Epithelial cell of prostate (primary cell): Measurements from ENCODE around the gene ARID3C.

Experiments
- DNase-seq: peaks from one replicate; pipeline ENCODE4 v3.0.0-alpha.2; 2011; ENCODE audit warnings: low read depth, low spot score
- H3K27ac ChIP-seq: fragments of 450-650 bp; 2 replicates; pipeline ENCODE4 v1.5.1; 2017; ENCODE audit warnings: mild to moderate bottlenecking

ARID3C gene

DNA sequence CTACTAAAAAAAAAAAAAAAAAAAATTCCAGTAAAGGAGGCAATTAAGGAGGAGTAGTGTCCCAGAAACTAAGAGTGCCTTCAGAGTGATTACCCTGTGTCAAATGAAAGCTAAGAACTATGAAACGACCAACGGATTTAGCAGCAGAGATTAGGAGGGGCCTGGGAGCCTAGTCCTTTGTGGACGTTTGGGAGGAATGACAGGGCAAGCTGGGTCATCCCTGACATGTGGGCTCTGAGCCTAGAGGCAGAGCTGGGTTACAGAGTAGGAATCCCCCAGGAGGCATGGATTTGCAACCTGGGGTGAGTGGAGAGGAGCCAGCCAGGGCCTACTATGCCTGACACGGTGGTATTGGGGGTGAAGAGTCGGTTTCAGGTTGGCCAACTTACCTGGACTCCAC lies 4.3 kb upstream of the ARID3C start:
- no peak for DNase-seq
- no peak overlapping the region for H3K27ac ChIP-seq

DNA sequence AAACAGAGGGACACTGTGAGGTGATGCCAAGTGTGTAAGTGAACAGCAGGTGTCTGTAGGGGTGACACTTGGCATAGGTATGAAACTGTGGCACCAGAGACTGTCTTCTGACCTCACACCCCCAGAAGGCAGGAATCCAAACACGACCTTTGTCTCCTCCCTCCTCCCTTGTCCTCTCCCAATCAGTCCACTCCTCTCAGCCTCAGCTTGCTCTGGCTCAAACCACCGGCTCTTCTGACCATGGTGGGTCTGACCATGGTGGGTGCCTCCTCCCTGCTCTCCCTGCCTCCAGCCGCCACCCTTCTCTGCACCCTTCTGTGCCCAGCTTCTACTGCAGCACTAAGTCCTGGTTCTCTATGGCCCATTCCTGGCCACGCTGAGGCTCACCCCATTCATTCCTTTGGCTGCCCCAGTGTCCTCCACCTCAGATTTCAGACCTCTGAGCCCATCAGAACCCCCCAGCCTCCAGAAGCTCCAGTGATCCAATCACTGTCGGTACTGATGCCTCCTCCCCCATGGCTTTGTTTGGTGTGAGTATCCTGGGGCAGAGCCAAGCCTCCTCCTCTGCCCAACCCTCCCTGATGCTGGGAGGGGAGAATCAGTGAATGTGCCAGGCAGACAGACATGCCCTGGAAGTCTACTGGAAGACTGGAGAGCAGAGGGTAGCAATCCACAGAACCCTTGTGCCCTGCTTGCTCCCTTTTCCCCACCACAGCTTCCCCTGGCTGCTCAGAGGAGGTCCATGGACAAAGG lies 1.7 kb upstream of the ARID3C start:
- DNase-seq = no peak
- no peak overlapping the region for H3K27ac ChIP-seq

DNA sequence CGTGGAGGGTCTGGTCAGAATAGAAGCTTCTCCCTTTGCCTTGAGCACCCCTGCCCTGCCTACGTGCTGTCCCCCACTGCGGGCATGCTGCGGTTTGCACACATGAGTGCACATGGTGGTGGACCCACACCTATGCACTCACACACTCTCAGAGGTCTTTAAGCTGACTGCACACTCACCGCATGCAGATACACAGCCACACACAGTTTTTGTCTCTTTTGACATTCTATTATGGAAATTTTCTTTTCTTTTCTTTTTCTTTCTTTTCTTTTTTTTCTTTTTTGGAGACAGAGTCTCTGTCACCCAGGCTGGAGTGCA lies 584 bp upstream of the ARID3C start:
- no peak for DNase-seq
- no peak overlapping the region for H3K27ac ChIP-seq

DNA sequence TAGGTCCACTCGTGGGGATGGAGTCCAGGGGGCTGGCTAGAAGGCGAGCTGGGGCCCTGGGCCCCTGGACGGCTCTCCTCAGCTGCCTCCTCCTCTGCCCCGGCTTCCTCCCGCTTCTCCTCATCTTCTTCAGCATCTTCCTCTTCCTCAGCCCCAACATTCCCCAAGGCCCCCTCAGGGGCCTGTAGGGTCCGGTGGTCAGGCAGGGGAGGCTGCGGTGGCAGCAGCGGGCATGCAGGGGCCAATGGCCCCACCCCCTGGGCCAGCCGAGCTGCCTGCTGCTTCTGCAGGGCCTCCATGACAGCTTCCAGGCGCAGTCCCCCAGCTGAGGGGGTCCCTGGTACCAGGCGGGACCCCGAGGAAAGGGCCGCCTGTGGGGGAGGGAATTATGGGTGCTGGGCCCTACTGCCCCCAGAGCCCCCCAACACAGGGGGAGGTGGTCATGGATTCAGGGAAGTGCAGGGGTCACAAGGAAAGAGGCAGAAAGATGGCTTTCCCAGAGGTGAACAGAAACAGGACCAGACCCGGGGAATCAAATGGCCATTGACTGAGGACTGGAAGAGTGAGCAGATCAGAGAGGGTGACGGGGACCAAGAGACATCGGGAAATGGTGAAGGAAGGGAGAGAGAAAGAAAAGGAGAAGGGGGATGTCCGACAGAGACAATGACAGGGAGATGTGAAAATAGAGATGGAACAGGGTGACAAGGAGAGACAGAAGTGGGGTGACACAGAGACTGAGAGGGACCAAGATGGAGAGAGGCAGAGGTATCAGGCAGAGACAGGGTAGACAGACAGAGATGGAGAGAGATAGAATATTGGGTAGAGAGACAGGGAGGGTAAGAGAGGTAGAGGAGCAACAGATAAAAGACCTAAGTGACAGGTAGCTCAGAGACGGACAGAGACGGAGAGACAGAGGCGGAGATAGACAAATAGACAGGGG lies 880 bp downstream of the ARID3C start:
- DNase-seq = no peak
- no peak overlapping the region for H3K27ac ChIP-seq

DNA sequence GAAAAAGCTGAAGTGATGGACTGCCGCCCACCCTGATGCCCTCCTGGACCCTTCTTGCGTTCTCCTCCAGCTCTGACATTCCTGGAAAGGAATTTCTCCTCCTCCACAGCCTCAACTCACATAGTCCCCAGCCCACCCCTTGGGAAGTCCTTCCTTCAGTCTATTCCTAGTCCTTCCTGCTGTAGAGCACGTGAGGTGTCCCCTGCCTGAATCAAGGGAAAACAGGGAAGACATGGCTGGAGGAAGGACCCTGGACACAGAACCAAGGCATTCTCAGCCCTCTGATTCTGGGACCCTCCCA lies 3.7 kb downstream of the ARID3C start:
- H3K27ac ChIP-seq = no peak overlapping the region
- DNase-seq = no peak

DNA sequence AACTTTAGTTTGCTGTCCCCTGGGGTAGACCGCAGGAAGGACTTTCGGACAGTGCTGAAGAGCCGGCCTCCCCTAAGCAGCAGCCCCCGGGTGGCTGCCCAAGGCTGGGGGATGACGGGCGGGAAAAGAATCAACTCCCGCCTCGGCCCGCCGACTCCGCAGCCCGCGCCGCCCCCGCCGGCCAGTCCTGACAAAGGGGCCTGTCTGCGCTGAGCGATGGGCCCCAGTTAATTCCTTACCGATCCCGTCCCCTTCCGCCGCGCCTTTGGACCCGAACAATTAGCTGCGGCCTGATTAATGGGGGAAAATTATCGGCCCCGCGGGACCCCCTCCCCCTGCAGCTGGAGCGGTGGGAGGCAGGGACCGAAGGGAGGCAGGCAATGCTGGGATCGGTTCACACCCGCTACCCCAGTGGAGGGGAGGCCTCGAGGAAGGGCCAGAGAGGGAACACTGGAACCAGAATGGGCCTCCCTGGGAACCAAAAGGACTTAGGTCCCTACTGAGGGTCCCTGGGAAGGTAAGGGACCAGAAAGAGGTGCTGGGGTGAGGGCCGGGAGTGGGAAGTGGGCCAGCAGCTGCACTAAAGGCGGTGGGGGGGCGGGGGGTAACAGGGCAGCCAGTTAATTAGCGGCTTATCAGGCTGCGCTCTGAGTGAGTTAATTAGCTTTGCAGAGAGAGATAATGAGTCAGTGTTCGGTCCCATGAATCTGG lies 4.2 kb downstream of the ARID3C start:
- DNase-seq = no peak
- no peak overlapping the region for H3K27ac ChIP-seq

DNA sequence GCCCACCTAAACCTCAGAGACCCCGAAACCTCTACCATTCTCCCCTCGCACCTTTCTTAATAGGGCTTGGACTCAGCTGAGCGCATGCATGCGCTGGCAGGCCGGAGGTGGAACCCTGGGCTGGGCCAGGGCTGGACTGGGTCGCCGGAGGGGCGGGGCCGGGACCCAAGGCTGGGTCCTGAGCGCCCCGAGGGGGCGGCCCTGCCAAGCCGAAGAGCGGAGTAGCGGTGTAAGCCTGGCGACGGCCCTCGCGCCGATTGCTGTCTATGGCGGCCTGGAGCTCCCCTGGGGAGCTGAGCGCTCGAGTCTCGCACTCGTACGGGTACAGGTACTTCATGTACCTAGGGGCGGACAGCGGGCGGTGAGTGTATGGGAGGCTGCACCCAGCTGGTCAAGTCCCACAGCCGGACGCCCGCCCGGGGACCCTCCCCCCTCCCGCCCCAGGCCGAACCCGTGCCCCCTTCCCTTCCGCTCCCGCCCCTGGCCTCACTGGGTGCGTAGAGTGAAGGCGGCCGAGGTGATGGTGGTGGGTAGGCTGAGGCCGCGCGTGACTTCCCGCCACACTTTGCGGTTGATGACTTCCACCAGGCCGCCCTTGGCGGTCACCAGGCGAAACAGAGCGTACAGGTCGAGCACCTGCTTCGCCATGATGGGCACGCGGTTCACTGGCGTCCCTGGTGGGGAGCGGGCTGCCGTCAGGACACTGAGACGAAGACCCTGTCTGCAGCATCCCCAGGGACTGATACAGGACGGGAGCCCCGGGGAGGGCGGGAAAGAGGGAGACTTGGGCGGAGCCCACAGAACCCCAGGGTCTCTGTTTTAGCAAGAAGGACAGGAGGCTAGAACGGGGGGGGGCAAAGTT lies 5.3 kb downstream of the ARID3C start:
- no peak for DNase-seq

DNA sequence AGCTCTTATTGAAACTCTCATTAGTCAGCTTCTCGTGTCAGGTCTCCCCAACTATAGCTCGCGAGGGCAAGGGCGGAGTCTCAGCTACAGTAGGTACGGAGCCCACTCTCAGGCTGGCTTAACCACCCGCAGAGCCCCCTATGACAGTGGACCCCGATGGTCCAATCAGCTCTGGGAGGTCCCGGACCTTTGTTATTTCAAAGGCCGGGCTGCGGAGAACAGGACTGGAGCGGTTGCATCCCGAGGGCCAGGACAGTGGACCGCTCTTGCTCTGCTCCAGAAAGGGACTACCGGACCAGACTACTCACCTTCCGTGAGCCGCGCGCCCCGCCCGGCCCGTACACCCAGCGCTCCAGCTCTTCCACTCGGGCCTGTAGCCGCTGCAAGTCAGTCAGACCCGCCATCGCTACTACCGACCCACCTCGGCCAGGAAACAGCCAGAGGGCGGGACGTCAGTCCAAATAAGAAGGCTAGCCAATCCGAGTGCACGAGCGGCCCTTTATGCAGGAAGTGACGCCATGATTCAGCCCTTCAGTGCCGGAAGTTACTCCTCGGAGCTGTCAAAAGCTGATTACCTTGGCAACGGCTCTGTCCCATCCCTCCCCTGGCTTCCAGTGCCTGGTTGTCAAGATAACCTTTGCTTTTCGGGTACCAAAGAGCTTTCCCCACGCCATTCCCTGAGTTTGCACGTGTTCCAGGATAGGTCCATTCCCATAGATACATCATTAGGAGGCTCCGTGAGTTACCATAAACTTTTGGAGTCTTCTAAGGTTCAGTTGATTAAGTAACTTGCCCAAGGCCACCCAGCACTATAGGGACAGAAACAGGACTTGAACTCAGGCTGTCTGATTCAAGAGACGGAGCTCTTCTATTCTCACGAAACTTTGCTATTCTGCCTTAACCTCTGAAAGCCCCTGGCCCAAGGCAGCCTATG lies 8.5 kb downstream of the ARID3C start, which contains the start of gene DCTN3:
DCTN3 (minus strand) TSS at position 435 of the 934 bp plus-strand sequence; CDS start at position 404, 31 bp downstream.
- H3K27ac ChIP-seq = no peak within 1 kb of the TSS
- DNase-seq = peak; percentile 60

More for the DNA sequence above, 5.3 kb downstream of the ARID3C start:
- H3K27ac ChIP-seq = no peak overlapping the region

DNA sequence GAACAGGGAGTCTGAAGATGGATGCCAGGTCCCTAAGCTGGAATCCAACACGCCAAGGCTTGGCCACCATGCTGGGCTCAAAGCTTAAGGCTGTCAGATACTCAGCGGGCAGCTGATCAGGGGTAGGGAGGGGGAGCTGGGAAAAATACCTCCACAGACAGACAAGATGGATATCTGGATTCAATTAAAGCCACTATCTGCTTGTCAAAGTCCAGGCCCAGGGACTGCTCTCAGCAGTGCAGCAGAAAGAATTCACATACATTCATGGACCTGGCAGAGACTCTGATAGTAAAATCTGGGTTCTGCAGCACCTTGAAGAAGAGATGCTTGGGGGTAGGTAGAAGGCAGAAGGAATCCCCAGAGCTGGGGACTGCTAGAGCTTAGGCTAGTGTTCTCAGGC lies 13.7 kb downstream of the ARID3C start:
- no peak overlapping the region for H3K27ac ChIP-seq

DNA sequence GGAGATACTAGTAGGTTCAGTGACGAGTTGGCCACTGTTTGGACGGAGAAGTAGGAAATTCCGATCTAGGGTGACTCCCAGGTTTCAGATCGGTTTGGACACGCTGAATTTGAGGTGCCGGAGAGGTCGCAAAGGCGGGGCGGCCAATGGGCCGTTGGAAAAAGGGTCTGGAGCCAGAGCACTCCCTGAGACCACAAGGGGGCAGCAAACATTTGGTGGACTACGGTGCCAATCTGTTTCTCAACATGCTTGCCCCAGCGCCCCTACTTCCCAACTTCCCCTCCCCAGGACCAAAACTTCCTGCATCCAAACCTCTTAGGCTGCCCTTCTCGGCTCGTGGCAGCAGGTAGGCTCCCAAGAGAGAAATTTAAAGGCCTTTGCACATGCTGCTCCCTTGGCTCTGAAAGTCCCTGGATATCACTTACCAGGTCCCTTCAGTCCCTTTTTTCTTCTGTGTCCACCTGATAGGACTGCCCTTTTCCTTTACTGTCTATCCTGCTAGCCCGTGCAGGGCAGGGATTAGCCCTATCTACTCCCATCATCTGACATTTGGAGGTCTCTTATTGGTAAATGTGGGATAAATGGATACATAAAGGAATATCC lies 16.0 kb downstream of the ARID3C start:
- DNase-seq = no peak
- H3K27ac ChIP-seq = peak overlapping the region; percentile 85

More for the DNA sequence above, 13.7 kb downstream of the ARID3C start:
- DNase-seq = no peak

DNA sequence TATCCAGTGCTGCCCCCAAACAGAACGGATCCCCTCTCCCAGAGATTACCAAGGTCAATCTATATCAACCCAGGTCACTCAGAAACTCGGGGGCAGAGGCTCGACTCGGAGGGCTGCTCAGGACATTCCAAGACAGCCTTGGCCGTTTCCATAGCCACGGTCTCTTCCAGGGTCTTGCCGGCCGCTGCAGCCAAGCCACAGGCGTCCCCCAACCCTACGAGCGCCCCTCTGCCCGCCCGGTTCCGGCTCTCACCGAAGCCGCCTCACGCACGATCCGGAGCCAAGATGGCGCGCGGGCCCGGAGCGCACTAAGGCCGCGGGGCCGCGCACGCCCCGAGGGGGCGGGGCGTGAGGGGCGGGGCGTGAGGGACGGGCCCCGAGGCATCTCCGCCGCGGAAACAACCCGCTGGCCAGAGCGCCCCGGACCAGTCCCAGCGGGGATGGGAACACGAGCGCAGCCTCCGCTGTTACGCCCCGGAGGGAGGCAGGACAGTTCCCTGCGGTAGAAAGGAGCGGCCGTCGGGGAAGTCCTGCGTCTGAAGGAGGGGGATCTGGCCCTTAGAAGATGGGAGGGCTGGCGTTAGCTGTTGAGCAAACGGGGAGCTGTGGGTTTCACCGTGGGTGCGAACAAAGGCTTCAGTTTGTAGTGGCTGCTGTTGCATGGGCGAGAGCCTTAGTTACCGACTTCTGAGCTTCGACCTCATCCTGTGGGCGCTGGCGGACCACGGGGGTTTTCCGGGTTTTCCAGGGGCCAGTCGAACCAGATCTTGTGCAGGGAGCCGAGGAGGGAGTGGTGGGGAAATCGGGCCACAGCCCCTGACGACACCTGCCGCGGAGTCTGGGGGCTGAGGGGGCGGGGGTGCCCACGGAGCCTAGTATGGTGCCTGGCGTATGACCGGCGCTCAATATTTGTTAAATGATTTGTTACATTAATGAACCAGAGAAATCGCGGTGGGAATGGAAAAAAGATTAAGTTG lies 16.8 kb downstream of the ARID3C start, which contains the start of gene RPP25L:
RPP25L (minus strand) TSS at position 287 of the 977 bp plus-strand sequence. CDS start 801 bp downstream, outside the sequence.
- H3K27ac ChIP-seq = peak within 1 kb of the TSS; percentile 85
- DNase-seq = no peak

DNA sequence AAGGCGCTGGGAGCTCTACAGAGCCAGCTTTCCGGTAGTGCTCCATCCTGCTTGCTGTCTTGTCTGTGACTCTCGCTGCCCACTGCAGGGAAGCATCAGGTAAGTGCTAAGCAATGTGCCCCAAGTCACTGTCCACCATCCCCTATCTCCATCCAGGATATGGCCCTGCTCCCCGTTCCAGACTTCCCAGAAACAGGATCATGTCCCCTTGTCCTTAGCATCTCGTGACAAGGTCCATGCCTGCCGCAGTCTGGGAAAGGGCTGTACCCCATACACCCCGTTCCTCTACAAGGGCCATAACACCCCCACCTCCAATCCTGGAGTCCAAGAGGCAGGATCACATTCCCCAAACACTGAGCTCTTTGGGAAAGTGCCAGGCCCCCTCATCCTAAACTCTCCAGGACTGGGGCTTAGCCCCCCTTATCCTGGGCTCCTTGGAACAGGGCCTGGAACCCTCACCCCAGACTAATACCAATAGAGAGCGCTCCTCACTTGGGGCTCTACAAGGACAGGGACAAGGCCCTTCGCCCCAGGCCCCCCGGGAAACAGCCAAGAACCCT lies 17.5 kb downstream of the ARID3C start:
- no peak for DNase-seq
- H3K27ac ChIP-seq = peak overlapping the region; percentile 85

DNA sequence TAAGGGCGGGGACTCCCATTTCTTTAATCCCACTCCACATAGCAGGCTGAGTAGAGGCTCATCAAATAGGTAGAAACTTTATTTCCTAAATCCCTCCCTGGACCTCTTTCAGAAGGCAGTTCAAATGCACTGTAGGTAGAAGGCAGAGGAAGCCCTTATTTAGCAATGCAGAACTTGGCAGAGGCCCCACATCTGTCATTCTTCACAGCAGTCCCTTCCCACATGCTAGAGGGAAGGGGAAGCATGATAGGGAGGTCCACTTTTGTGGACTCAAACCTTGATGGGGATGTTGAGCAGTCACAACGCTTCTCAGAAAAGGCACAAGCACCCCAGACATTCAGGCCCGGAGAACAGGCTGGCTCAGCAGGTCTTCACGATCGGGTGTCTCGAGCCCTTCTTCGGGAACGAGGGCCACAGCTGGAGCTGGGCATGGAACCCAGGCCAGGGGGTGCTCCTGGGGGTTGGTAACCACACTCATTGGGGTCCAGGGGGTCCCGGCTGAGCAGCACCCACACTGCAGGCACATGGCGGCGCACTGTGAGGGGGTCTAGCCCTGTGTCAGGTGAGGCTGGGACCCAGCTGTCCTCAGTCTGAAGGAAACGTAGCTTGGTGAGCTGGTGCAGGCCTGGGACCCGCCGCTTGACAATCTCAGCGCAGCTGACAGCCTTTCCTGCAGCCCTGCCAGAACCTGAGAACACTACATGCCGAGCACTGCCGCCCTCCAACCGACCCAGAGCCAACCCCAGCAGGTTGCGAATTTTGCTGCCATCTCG lies 18.2 kb downstream of the ARID3C start:
- no peak overlapping the region for H3K27ac ChIP-seq

DNA sequence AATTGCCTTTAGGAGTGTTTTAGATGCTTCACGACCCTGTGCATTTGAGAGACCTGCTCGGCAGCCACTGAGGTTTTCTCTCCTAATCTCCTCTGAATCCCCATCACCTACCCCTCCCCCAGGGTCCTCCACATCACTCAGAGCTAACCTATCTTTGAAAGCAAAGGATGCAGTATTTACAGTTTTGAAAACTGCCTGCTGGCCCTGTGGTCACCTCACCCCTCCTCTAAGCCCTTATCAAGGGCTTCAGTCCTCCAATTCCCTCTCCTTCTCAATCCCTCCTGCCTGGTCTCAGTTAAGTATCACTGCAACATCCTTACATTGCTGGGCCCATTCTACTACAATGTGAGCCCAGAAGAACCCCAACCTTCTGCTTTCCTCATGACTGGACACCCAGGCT lies 21.5 kb downstream of the ARID3C start:
- DNase-seq = no peak
- H3K27ac ChIP-seq = no peak overlapping the region

More for the DNA sequence above, 18.2 kb downstream of the ARID3C start:
- DNase-seq = no peak

DNA sequence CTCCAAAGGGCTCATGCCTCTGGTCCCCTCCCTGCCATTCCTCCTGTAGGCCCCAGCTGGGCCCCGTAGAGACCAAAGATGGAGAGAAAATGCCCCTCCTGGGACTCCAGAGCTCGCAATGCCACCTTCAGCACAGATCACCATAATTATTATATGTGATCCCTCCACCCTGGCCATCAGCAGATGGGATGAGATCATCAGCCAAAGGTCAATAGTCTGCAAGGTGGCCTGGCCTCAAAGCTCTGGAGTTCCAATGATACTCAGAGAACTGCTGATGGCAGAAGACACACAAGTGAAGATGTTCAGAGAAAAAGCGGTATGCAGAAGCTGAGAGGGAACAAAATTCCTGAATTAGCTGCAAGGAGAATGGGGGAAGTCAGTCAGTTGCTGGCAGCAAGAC lies 22.0 kb downstream of the ARID3C start:
- no peak overlapping the region for H3K27ac ChIP-seq
- DNase-seq = no peak

DNA sequence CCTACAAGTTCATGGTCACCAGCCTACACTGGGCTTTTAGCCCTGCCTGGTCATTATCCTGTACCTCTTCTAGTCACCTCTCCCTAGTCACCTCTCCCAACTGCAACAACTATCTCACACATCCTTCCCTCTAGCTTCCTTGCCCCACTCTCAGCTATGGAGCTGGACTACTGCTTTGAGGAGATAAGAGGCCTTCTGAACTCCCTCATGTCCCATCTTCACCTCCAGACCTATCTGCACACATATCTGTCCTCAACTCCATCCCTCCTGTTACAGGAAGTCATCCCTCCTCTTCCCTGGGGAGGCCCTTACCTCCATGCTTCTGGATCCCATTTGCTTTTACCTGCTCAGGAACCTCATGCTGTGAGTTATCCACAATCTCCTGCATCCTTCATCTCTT lies 22.7 kb downstream of the ARID3C start:
- H3K27ac ChIP-seq = no peak overlapping the region
- no peak for DNase-seq
